NCI-H1694 treated with DMSO at 0.1 percent for 48 hours (cell line): ENCODE data around the gene RNF212.
"Not testable (repeated sequence)": the region's sequence is repeated elsewhere in the genome, so short reads cannot be mapped to it uniquely, and the experiment has no call there.

Source experiments
- DNase-seq: peaks from one replicate; lab custom pipeline; 2025; lab: John Stamatoyannopoulos, UW

Gene RNF212, protein sequence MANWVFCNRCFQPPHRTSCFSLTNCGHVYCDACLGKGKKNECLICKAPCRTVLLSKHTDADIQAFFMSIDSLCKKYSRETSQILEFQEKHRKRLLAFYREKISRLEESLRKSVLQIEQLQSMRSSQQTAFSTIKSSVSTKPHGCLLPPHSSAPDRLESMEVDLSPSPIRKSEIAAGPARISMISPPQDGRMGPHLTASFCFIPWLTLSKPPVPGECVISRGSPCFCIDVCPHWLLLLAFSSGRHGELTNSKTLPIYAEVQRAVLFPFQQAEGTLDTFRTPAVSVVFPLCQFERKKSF

DNA sequence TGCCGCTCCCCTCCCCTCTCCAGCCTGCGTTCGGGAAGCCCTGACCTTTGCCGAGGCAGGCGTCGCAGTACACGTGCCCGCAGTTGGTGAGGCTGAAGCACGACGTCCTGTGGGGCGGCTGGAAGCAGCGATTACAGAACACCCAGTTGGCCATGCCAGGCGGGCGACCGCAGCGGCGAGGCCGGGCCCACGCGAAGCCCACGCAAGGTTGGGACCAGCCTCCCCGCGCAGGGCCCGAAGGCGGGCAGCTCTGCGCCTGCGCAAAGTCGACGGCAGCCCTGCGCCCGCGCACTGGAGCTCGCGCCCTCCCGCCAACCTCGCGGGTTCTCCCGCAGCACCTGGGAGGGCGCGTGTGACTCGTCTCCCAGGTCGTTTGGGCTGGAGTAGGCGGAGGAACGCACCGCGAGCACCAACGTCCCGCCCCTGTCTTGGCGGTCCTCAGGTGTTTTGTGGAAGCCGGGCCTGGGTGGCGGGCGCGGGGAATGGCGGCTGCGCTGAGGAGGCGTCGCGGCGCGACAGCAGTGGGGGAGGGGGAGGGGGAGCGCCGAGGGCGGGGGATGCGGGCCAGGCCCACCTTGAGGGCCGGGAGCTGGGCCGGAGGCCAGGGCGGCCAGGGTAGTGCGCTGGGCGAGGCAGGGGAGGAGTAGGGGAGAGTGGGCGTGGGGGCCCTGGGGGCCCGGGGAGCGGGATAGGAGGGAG, at the start of gene RNF212:
RNF212 (minus strand) TSS at position 254 of the 699 bp plus-strand sequence; CDS start at position 154, 100 bp downstream.
- DNase-seq = no peak

GRCh38 chr4:1160351-1160750, 47.0 kb upstream of the RNF212 start:
- DNase-seq = no peak

DNA sequence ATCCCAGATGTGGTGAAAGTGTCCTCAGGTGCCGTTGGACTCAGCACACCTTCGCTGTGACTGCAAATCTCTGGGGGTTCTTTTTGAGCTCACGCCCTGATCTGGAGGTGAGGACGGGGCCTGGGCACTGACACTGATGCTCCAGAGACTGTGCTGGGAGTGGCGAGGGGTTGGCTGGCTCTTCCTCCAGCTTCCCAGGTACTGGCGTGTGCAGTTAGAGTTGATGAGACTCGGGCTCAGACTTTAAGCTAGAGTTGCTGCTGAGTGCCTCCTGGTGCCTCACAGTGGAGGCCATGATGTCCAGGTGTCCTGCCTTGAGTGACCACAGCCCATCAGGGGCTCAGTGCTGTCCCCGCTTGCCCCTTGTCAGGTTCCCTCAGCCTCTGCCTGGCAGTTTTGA, 42.7 kb upstream of the RNF212 start:
- DNase-seq = no peak

- DNase-seq = no peak
Observed at GRCh38 chr4:1155314-1155713, 42.0 kb upstream of the RNF212 start.

GRCh38 chr4:1154523-1155182, 41.3 kb upstream of the RNF212 start:
- no peak for DNase-seq

GRCh38 chr4:1154126-1154522, 40.8 kb upstream of the RNF212 start:
- DNase-seq = no peak

DNA sequence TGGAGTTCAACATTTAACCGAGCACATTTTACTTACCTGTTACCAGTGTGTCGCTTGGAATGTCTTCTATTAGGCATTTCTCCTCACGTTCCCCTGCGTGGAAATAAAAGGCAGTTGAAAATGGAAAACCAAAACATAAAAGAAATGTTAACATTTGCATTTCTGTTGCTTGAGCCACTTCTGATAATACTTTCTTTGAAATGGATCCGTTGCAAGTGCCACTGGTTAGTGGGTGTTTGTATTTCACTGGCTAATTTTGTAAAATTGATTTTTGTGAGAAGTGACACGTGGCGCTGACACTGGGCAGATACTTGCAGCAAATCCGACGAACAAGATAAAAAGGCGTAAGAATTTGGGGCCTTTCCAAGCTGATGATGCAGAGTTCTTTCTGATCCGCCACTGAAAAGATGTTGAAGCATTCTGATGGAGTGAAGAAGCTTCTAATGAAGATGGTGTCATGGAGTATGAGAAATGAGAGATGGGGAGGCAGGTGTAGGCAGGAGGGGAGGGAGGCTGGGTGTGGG, 40.3 kb upstream of the RNF212 start:
- DNase-seq = no peak

DNA sequence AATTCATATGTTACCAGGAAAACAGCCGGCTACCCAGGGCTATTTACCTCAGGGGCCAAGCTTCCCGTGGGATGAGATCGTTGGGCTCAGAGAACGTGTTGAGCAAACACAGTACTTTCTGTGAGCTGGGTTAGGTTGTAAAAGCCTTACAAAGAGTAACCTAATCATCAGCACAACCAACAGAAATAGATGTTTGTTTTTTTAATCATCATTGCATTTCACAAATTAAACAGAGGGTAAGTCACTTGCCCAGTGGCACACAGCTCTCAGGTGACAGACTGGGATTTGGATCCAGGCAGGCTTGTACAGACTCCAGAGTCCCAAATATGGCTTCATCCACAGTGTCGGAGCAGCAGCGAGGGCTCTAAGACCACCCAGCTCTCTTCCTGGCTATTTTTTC, 38.9 kb upstream of the RNF212 start:
- DNase-seq = no peak

DNA sequence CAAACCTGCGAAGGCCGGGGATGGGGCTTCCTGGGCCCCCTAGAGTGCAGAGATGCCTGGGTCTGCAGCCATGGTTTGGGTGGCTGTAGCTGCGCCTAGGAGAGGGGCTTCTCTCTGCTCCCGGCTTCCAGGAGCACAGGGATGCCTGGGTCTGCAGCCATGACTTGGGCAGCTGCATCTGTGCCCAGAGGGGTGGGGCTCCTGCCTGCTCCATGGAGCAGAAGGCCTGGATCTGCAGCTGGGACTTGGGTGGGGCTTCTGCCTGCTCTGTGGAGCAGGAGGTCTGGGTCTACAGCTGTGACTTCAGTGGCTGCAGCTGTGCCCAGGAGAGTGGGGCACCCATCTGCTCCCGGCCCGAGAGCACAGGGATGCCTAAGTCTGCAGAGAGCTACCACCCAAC, 38.2 kb upstream of the RNF212 start:
- no peak for DNase-seq

DNA sequence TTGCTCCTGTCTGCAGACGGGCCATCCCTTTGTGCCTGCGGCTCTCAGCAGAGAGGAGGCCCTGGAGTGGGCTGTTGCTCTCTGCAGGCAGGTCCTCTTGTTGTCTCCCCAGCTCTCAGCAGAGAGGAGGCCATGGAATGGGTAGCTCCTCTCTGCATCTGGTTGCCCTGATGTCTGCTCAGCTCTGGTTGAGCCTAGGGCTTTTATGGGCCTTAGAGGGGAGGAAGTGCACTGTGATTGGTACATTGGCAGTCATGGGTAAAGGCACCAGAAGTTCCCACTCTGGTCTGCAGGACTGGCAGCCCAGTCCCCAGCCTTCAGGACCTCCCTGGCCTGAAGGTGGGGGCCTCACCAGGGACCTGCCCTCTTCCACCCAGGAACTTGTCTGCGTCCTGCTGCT, 37.5 kb upstream of the RNF212 start:
- no peak for DNase-seq

GRCh38 chr4:1139860-1140259, 26.5 kb upstream of the RNF212 start:
- DNase-seq = no peak

DNA sequence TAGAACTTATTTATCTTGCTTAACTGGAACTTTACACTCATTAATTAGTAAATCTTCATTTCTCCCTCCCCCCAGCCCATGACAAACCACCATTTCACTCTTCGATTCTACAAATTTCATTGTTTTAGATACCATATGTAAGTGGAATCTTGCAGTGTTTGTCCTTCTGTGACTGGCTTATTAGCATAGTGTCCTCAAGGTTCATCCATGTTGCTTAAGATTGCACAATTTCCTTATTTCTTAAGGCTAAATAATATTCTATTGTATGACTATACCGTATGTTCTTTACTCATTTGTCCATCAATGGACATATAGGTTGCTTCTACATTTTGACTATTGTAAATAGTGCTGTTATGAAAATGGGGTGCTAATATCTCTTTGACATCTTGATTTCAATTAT, 24.5 kb upstream of the RNF212 start:
- DNase-seq = no peak

- DNase-seq = no peak
Observed at GRCh38 chr4:1137063-1137776, 23.9 kb upstream of the RNF212 start.

- no peak for DNase-seq
Observed at GRCh38 chr4:1136048-1136447, 22.7 kb upstream of the RNF212 start.

DNA sequence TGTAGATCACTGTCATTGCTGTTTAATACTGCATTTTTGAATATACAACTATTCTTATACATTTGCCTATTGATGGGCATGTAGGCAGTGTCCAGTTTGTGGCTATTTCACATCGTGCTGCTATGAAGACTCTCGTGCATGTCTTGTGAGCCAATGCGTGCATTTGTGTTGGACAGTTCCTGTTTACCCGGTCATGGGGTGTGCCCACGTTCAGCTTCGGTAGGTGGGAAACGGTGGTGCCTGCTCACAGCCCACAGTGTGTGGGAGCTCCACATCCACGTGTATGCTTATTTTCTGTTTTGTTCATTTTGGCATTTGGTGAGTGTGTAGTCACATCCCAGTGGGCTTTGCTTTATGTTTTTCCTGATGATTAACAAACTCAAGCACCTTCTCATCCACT, 19.7 kb upstream of the RNF212 start:
- DNase-seq = no peak

GRCh38 chr4:1130316-1131186, 17.2 kb upstream of the RNF212 start:
- DNase-seq = peak; percentile 26

GRCh38 chr4:1126506-1126905, 13.1 kb upstream of the RNF212 start:
- DNase-seq = no peak

- not testable (repeated sequence) for DNase-seq
Observed at GRCh38 chr4:1125466-1125865, 12.1 kb upstream of the RNF212 start.

DNA sequence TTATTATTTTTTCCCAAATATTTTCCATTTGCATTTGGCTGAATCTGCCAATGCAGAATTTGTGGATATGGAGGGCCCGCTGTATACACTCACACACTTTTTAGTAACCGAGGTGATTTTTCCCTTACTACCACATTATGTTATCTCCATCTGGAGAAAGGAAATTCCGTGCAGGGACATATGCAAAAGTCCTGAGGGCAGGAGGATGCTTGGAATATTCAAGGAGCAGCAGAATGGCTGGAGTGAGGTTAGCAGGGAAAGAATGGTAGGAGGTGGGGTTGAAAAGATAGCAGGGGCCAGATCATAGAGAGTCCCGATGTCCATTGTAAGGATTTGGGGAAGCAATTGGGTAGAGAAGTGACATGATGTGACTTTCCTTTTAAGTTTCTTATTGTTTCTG, 11.5 kb upstream of the RNF212 start:
- DNase-seq = no peak

GRCh38 chr4:1122505-1122904, 9.1 kb upstream of the RNF212 start:
- no peak for DNase-seq

DNA sequence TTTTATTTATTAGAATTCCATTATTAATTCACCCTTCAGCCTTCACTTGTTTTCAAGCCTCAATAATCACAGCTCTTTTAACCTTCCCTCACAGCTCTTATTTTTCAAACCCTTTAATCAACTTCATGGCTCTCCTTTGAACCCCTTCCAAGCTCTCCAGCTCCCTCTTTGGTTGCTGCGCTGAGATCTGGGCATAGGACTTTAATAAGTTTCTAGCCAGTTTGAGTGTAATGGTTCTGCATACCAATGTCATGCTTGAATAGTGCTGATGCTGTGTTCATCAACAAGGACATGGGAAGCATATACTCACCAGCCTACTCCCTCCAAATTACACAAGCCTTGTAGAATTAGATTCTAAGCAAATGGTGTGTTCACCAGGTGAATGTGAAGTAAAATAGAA, 3.5 kb upstream of the RNF212 start:
- DNase-seq = no peak
